Nephron (organoid): ENCODE results near the gene TSPAN33.

Source experiments
- H3K27ac Mint-ChIP-seq, 3 experiments: 2 replicates each; pipeline ENCODE4 v1.8.0; 2020; ENCODE audit warnings: mixed read lengths in 3 of 3, mild to moderate bottlenecking in 2 of 3, moderate library complexity in 1 of 3
- H3K27me3 Mint-ChIP-seq: 2 replicates; pipeline ENCODE4 v1.8.0; 2021; ENCODE audit warnings: low read depth, mild to moderate bottlenecking, moderate library complexity, mixed read lengths
- H3K36me3 Mint-ChIP-seq: 2 replicates; pipeline ENCODE4 v1.8.0; 2020; ENCODE audit warnings: low read depth, mixed read lengths
- H3K4me1 Mint-ChIP-seq: 2 replicates; pipeline ENCODE4 v1.8.0; 2020; ENCODE audit warnings: mixed read lengths
- H3K4me3 Mint-ChIP-seq, 3 experiments: 2 replicates each; pipeline ENCODE4 v1.8.0; 2020; ENCODE audit warnings: mild to moderate bottlenecking in 3 of 3, mixed read lengths in 3 of 3, moderate library complexity in 2 of 3
- H3K9me3 Mint-ChIP-seq: 2 replicates; pipeline ENCODE4 v1.8.0; 2020; ENCODE audit warnings: mixed read lengths
- CTCF ChIP-seq, 3 experiments: fragments of 200-600 bp; sonication (generic); IDR thresholded peaks; one replicate each; pipeline ENCODE4 v1.5.0; 2021; ENCODE audit warnings: antibody characterized with exemption in 3 of 3; ENCODE audit not compliant: unreplicated experiment in 3 of 3

Gene TSPAN33

GRCh38 chr7:129126314-129126713, 18.2 kb upstream of the TSPAN33 start:
- Mint-ChIP-seq H3K4me1 (peaks cover 9% of the 10 kb centered on the region), H3K27me3 (no peaks in the 10 kb centered on the region), H3K9me3 (peaks cover 12% of the 10 kb centered on the region), H3K4me3 (no peak overlapping the region), H3K27ac (no peak overlapping the region), H3K36me3 (no peaks in the 10 kb centered on the region)
- TF ChIP-seq CTCF (IDR thresholded peaks at IDR 0.05; ENCODE audit: unreplicated experiment in 3 of 3), result no peak

GRCh38 chr7:129127154-129127553, 17.4 kb upstream of the TSPAN33 start:
- Mint-ChIP-seq H3K27ac (no peak overlapping the region), H3K9me3 (peaks cover 5% of the 10 kb centered on the region), H3K27me3 (no peaks in the 10 kb centered on the region), H3K4me3 (no peak overlapping the region), H3K4me1 (peaks cover 6% of the 10 kb centered on the region), H3K36me3 (no peaks in the 10 kb centered on the region)
- TF ChIP-seq CTCF (IDR thresholded peaks at IDR 0.05; ENCODE audit: unreplicated experiment in 3 of 3), result no peak

- no peak for TF ChIP-seq CTCF (IDR thresholded peaks at IDR 0.05; ENCODE audit: unreplicated experiment in 3 of 3)
- H3K4me3 Mint-ChIP-seq, result no peak overlapping the region
- no peak overlapping the region for H3K27ac Mint-ChIP-seq
- peaks cover 2% of the 10 kb centered on the region for H3K4me1 Mint-ChIP-seq
- H3K27me3 Mint-ChIP-seq, result no peaks in the 10 kb centered on the region
- no peaks in the 10 kb centered on the region for H3K36me3 Mint-ChIP-seq
- H3K9me3 Mint-ChIP-seq, result peaks cover under 1% of the 10 kb centered on the region
Observed at GRCh38 chr7:129127601-129128000, 16.9 kb upstream of the TSPAN33 start.

- no peak for TF ChIP-seq CTCF (IDR thresholded peaks at IDR 0.05; ENCODE audit: unreplicated experiment in 3 of 3)
- H3K4me3 Mint-ChIP-seq, result no peak overlapping the region
- H3K9me3 Mint-ChIP-seq, result no peaks in the 10 kb centered on the region
- no peaks in the 10 kb centered on the region for H3K4me1 Mint-ChIP-seq
- no peaks in the 10 kb centered on the region for H3K36me3 Mint-ChIP-seq
- H3K27ac Mint-ChIP-seq, result no peak overlapping the region
- H3K27me3 Mint-ChIP-seq, result no peaks in the 10 kb centered on the region
Observed at GRCh38 chr7:129134356-129134987, 10.0 kb upstream of the TSPAN33 start.

- H3K27ac Mint-ChIP-seq, result peak overlapping the region in 1 of 3 experiments; percentile 35
- no peak for TF ChIP-seq CTCF (IDR thresholded peaks at IDR 0.05; ENCODE audit: unreplicated experiment in 3 of 3)
- no peak overlapping the region for H3K4me3 Mint-ChIP-seq
- H3K9me3 Mint-ChIP-seq, result no peaks in the 10 kb centered on the region
- peaks cover 8% of the 10 kb centered on the region for H3K27me3 Mint-ChIP-seq
- H3K4me1 Mint-ChIP-seq, result no peaks in the 10 kb centered on the region
- no peaks in the 10 kb centered on the region for H3K36me3 Mint-ChIP-seq
Observed at GRCh38 chr7:129136887-129137642, 7.4 kb upstream of the TSPAN33 start.

GRCh38 chr7:129143724-129144094, 798 bp upstream of the TSPAN33 start:
- Mint-ChIP-seq H3K4me3 (peak overlapping the region; percentile 78 to 89 (median 85)), H3K9me3 (no peaks in the 10 kb centered on the region), H3K36me3 (peaks cover 4% of the 10 kb centered on the region), H3K27me3 (peaks cover 55% of the 10 kb centered on the region), H3K27ac (no peak overlapping the region), H3K4me1 (peaks cover 46% of the 10 kb centered on the region)
- TF ChIP-seq CTCF (IDR thresholded peaks at IDR 0.05; ENCODE audit: unreplicated experiment in 3 of 3), result no peak
